Activated CD4-positive, alpha-beta T cell treated with anti-CD3 and anti-CD28 coated beads, Interleukin-2, amount 10 ng/mL, durations not matched to agents 24 days and 14 days (primary cell): ENCODE results near the gene DENND1A. TPM values are rescaled to one million over a fixed set of nuclear protein-coding genes. Genes with fewer than 3 reads are reported as not detected.

Experiments
- DNase-seq: peaks from one replicate; pipeline ENCODE4 v3.0.0; 2022
- H3K27ac Mint-ChIP-seq: one replicate; pipeline ENCODE4 v1.8.0; 2022; ENCODE audit warnings: mild to moderate bottlenecking, mixed read lengths
- H3K27me3 Mint-ChIP-seq: one replicate; pipeline ENCODE4 v1.8.0; 2022; ENCODE audit warnings: mixed read lengths
- H3K36me3 Mint-ChIP-seq: one replicate; pipeline ENCODE4 v1.8.0; 2022; ENCODE audit warnings: low read depth, mild to moderate bottlenecking, mixed read lengths
- H3K4me1 Mint-ChIP-seq: one replicate; pipeline ENCODE4 v1.8.0; 2021; ENCODE audit warnings: mixed read lengths
- H3K4me3 Mint-ChIP-seq: one replicate; pipeline ENCODE4 v1.8.0; 2022; ENCODE audit warnings: mild to moderate bottlenecking, moderate library complexity, mixed read lengths
- H3K9me3 Mint-ChIP-seq: one replicate; pipeline ENCODE4 v1.8.0; 2021; ENCODE audit warnings: mixed read lengths
- intact Hi-C: fragments of 100-400 bp; cut with micrococcal nuclease; formaldehyde crosslinking; loops from one replicate; pipeline ENCODE4 v1.15.1; 2023
- total RNA-seq: library from RNA; stranded (reverse); gene quantifications from 2 replicates; pipeline ENCODE4 v1.2.3, GENCODE V29; 2022

DENND1A gene
- total RNA-seq, 1 donor from 2014 or later, result 25.2 TPM

- intact Hi-C loops, result no loop called here
- Mint-ChIP-seq H3K4me3 (no peak overlapping the region), H3K27me3 (no peaks in the 10 kb centered on the region), H3K4me1 (no peaks in the 10 kb centered on the region), H3K9me3 (no peaks in the 10 kb centered on the region), H3K36me3 (no peaks in the 10 kb centered on the region), H3K27ac (no peak overlapping the region)
- no peak for DNase-seq
Measured at GRCh38 chr9:123511326-123512277, 418.3 kb downstream of the DENND1A start.

- Mint-ChIP-seq H3K4me3 (no peak overlapping the region), H3K27ac (no peak overlapping the region), H3K4me1 (no peaks in the 10 kb centered on the region), H3K27me3 (no peaks in the 10 kb centered on the region), H3K36me3 (no peaks in the 10 kb centered on the region), H3K9me3 (no peaks in the 10 kb centered on the region)
- DNase-seq, result no peak
- intact Hi-C loops, result no loop called here
Measured at GRCh38 chr9:123509646-123510045, 420.3 kb downstream of the DENND1A start.

- no peak overlapping the region for H3K4me3 Mint-ChIP-seq
- intact Hi-C loops, result no loop called here
- no peaks in the 10 kb centered on the region for H3K4me1 Mint-ChIP-seq
- no peak overlapping the region for H3K27ac Mint-ChIP-seq
- H3K9me3 Mint-ChIP-seq, result no peaks in the 10 kb centered on the region
- H3K36me3 Mint-ChIP-seq, result no peaks in the 10 kb centered on the region
- no peaks in the 10 kb centered on the region for H3K27me3 Mint-ChIP-seq
- no peak for DNase-seq
Measured at GRCh38 chr9:123508048-123508447, 421.9 kb downstream of the DENND1A start.

- no peaks in the 10 kb centered on the region for H3K36me3 Mint-ChIP-seq
- H3K9me3 Mint-ChIP-seq, result no peaks in the 10 kb centered on the region
- DNase-seq, result no peak
- H3K27me3 Mint-ChIP-seq, result no peaks in the 10 kb centered on the region
- no peaks in the 10 kb centered on the region for H3K4me1 Mint-ChIP-seq
- intact Hi-C loops, result no loop called here
- no peak overlapping the region for H3K4me3 Mint-ChIP-seq
- no peak overlapping the region for H3K27ac Mint-ChIP-seq
Measured at GRCh38 chr9:123505496-123505895, 424.4 kb downstream of the DENND1A start.

GRCh38 chr9:123500336-123500735 is 429.6 kb downstream of the DENND1A start:
- Mint-ChIP-seq H3K36me3 (no peaks in the 10 kb centered on the region), H3K9me3 (no peaks in the 10 kb centered on the region), H3K27ac (no peak overlapping the region), H3K4me1 (no peaks in the 10 kb centered on the region), H3K27me3 (no peaks in the 10 kb centered on the region), H3K4me3 (no peak overlapping the region)
- DNase-seq, result no peak
- intact Hi-C loops, result no loop called here

GRCh38 chr9:123497830-123498229 is 432.1 kb downstream of the DENND1A start:
- no peak overlapping the region for H3K27ac Mint-ChIP-seq
- intact Hi-C loops, result no loop called here

GRCh38 chr9:123495731-123496130 is 434.2 kb downstream of the DENND1A start:
- no peak overlapping the region for H3K4me3 Mint-ChIP-seq
- no peaks in the 10 kb centered on the region for H3K36me3 Mint-ChIP-seq
- no peak overlapping the region for H3K27ac Mint-ChIP-seq
- DNase-seq, result no peak
- intact Hi-C loops, result no loop called here
- no peaks in the 10 kb centered on the region for H3K9me3 Mint-ChIP-seq
- H3K27me3 Mint-ChIP-seq, result no peaks in the 10 kb centered on the region
- H3K4me1 Mint-ChIP-seq, result no peaks in the 10 kb centered on the region

More at GRCh38 chr9:123497830-123498229, 432.1 kb downstream of the DENND1A start:
- Mint-ChIP-seq H3K27me3 (no peaks in the 10 kb centered on the region), H3K36me3 (no peaks in the 10 kb centered on the region), H3K4me1 (no peaks in the 10 kb centered on the region), H3K4me3 (no peak overlapping the region), H3K9me3 (no peaks in the 10 kb centered on the region)
- DNase-seq, result no peak

- Mint-ChIP-seq H3K9me3 (no peaks in the 10 kb centered on the region), H3K4me1 (no peaks in the 10 kb centered on the region), H3K36me3 (no peaks in the 10 kb centered on the region), H3K4me3 (no peak overlapping the region), H3K27ac (no peak overlapping the region), H3K27me3 (no peaks in the 10 kb centered on the region)
- DNase-seq, result no peak
- intact Hi-C loops, result no loop called here
Measured at GRCh38 chr9:123493627-123494026, 436.3 kb downstream of the DENND1A start.

- H3K27ac Mint-ChIP-seq, result no peak overlapping the region
- no peaks in the 10 kb centered on the region for H3K27me3 Mint-ChIP-seq
- no peak overlapping the region for H3K4me3 Mint-ChIP-seq
- H3K4me1 Mint-ChIP-seq, result no peaks in the 10 kb centered on the region
- no peaks in the 10 kb centered on the region for H3K9me3 Mint-ChIP-seq
- DNase-seq, result no peak
- intact Hi-C loops, result no loop called here
- no peaks in the 10 kb centered on the region for H3K36me3 Mint-ChIP-seq
Measured at GRCh38 chr9:123490688-123491087, 439.2 kb downstream of the DENND1A start.

- DNase-seq, result no peak
- Mint-ChIP-seq H3K9me3 (no peaks in the 10 kb centered on the region), H3K27ac (no peak overlapping the region), H3K27me3 (no peaks in the 10 kb centered on the region), H3K4me1 (no peaks in the 10 kb centered on the region), H3K36me3 (no peaks in the 10 kb centered on the region), H3K4me3 (no peak overlapping the region)
- intact Hi-C loops, result no loop called here
Measured at GRCh38 chr9:123488722-123489321, 441.1 kb downstream of the DENND1A start.

GRCh38 chr9:123487944-123488548 is 441.9 kb downstream of the DENND1A start:
- intact Hi-C loops, result no loop called here
- Mint-ChIP-seq H3K27me3 (no peaks in the 10 kb centered on the region), H3K27ac (no peak overlapping the region), H3K9me3 (no peaks in the 10 kb centered on the region), H3K4me3 (no peak overlapping the region), H3K36me3 (no peaks in the 10 kb centered on the region), H3K4me1 (no peaks in the 10 kb centered on the region)
- DNase-seq, result no peak

- Mint-ChIP-seq H3K36me3 (no peaks in the 10 kb centered on the region), H3K4me3 (no peak overlapping the region)
Measured at GRCh38 chr9:123486431-123486830, 443.5 kb downstream of the DENND1A start.

GRCh38 chr9:123485216-123485615 is 444.7 kb downstream of the DENND1A start:
- Mint-ChIP-seq H3K36me3 (no peaks in the 10 kb centered on the region), H3K4me3 (no peak overlapping the region), H3K27me3 (no peaks in the 10 kb centered on the region), H3K9me3 (no peaks in the 10 kb centered on the region), H3K4me1 (no peaks in the 10 kb centered on the region), H3K27ac (no peak overlapping the region)
- intact Hi-C loops, result no loop called here
- DNase-seq, result no peak

More at GRCh38 chr9:123486431-123486830, 443.5 kb downstream of the DENND1A start:
- Mint-ChIP-seq H3K4me1 (no peaks in the 10 kb centered on the region), H3K9me3 (no peaks in the 10 kb centered on the region), H3K27me3 (no peaks in the 10 kb centered on the region), H3K27ac (no peak overlapping the region)
- intact Hi-C loops, result no loop called here
- no peak for DNase-seq

- DNase-seq, result no peak
- Mint-ChIP-seq H3K27me3 (no peaks in the 10 kb centered on the region), H3K27ac (no peak overlapping the region), H3K4me1 (no peaks in the 10 kb centered on the region), H3K36me3 (no peaks in the 10 kb centered on the region), H3K9me3 (no peaks in the 10 kb centered on the region), H3K4me3 (no peak overlapping the region)
- intact Hi-C loops, result no loop called here
Measured at GRCh38 chr9:123484130-123484529, 445.8 kb downstream of the DENND1A start.
